Measurements from ENCODE around the gene LYRM7. TPM values are rescaled to one million over a fixed set of nuclear protein-coding genes. Genes with fewer than 3 reads are reported as not detected.

Gene LYRM7
- total and polyA plus RNA-seq, 2 donors (not counting 1 experiment from before 2014, with no cell fraction given), result 4.8 to 6.9 TPM

DNA sequence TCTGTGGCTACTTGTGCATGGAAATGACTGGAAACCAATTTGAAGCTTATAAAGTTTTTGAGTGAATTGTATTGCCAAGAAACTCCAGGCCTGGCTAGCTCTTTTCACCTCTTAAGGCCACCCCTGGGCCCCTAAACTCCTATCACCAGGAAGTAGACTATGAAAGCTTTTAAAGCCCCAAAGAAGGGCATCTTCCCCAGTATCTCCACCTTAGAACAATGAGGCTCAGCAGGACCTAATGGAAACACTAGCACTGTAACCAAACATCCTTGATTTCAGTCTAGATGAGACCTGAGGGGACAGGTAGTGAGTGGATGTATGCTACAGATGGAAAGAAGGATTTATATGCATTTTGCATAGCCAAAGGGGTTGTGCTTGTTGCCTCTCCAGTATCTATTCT, 25.0 kb downstream of the LYRM7 start:
- H3K4me3 ChIP-seq (replicated peaks in 1 of 4; ENCODE audit: control extremely low read depth in 1 of 4, insufficient read depth in 1 of 4, low read depth in 3 of 4, low read length in 4 of 4), result no peak overlapping the region
- TF ChIP-seq CTCF (conservative IDR thresholded peaks at IDR 0.05 in 1 of 2, IDR thresholded peaks at IDR 0.05 in 1 of 2; ENCODE audit: low read depth in 1 of 2, low read length in 2 of 2), result no peak
- no peak for TF ChIP-seq EZH2 (IDR thresholded peaks at IDR 0.05; ENCODE audit: low read length, missing control alignments)

DNA sequence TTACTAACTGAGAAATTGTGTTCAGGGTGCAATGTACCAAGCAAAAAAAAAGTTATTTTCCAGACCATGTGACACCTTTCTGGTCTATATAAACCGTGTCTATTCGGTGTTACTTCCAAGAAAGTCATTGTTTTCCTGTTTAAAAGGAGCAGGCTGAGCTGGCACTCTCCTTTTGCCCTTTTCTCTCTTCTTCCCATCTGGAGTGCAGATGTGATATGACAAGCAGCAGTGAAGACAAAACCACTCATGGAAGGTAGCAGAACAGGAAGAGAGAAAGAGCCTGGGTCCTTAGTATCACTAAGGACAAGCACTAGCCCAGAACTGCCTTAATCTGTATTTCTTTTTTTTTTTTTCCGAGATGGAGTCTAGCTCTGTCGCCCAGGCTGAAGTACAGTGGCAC, 25.6 kb downstream of the LYRM7 start:
- H3K79me2 ChIP-seq (ENCODE audit: control insufficient read depth, insufficient read depth, low read length), result no peaks in the 10 kb centered on the region
- no peaks in the 10 kb centered on the region for H4K20me1 ChIP-seq (ENCODE audit: control insufficient read depth, extremely low read depth, insufficient read depth, low read length)
- no peak overlapping the region for H3K27ac ChIP-seq (ENCODE audit: insufficient read depth, low read length)
- peak in 1 of 2 donors; percentile 3 for DNase-seq (ENCODE audit: low read depth in 2 of 2)
- H3K4me1 ChIP-seq (ENCODE audit: control insufficient read depth, extremely low read depth, insufficient read depth, low read length), result no peaks in the 10 kb centered on the region
- H3K27me3 ChIP-seq (ENCODE audit: control insufficient read depth, insufficient read depth, low read length), result no peaks in the 10 kb centered on the region
- H3K4me2 ChIP-seq (ENCODE audit: extremely low read depth, insufficient read depth, low read length), result no peak overlapping the region
- H3K36me3 ChIP-seq (ENCODE audit: control insufficient read depth, insufficient read depth, low read length), result no peaks in the 10 kb centered on the region
- H2AFZ ChIP-seq (ENCODE audit: low read length), result no peak overlapping the region
- no peak overlapping the region for H3K9ac ChIP-seq (ENCODE audit: insufficient read depth, low read length)
- TF ChIP-seq EZH2 (IDR thresholded peaks at IDR 0.05; ENCODE audit: low read length, missing control alignments) (no peak), CTCF (conservative IDR thresholded peaks at IDR 0.05 in 1 of 2, IDR thresholded peaks at IDR 0.05 in 1 of 2; ENCODE audit: low read depth in 1 of 2, low read length in 2 of 2) (no peak)
- H3K4me3 ChIP-seq (replicated peaks in 1 of 4; ENCODE audit: control extremely low read depth in 1 of 4, insufficient read depth in 1 of 4, low read depth in 3 of 4, low read length in 4 of 4), result no peak overlapping the region
- no peaks in the 10 kb centered on the region for H3K9me3 ChIP-seq (ENCODE audit: control insufficient read depth, insufficient read depth, low read depth, low read length)

More for the DNA sequence above, 25.0 kb downstream of the LYRM7 start:
- Histone ChIP-seq H3K27ac (ENCODE audit: insufficient read depth, low read length) (no peak overlapping the region), H3K4me1 (ENCODE audit: control insufficient read depth, extremely low read depth, insufficient read depth, low read length) (no peaks in the 10 kb centered on the region), H3K9ac (ENCODE audit: insufficient read depth, low read length) (no peak overlapping the region), H3K36me3 (ENCODE audit: control insufficient read depth, insufficient read depth, low read length) (no peaks in the 10 kb centered on the region), H4K20me1 (ENCODE audit: control insufficient read depth, extremely low read depth, insufficient read depth, low read length) (no peaks in the 10 kb centered on the region), H3K79me2 (ENCODE audit: control insufficient read depth, insufficient read depth, low read length) (no peaks in the 10 kb centered on the region), H2AFZ (ENCODE audit: low read length) (no peak overlapping the region), H3K4me2 (ENCODE audit: extremely low read depth, insufficient read depth, low read length) (no peak overlapping the region), H3K9me3 (ENCODE audit: control insufficient read depth, insufficient read depth, low read depth, low read length) (no peaks in the 10 kb centered on the region), H3K27me3 (ENCODE audit: control insufficient read depth, insufficient read depth, low read length) (no peaks in the 10 kb centered on the region)
- no peak for DNase-seq (ENCODE audit: low read depth in 2 of 2)

DNA sequence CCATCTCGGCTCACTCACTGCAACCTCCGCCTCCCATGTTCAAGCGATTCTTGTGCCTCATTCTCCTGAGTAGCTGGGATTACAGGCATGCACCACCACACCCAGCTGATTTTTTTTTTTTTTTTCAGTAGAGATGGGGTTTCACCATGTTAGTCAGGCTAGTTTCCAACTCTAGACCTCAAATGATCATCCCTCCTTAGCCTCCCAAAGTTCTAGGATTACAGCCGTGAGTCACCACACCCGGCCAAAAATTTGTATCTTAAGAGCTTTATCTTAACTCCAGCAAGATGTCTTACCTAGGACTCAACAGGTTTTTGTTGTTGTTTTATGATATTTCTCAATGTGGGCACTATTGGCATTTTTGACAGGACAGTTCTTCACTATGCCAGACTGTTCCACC, 27.9 kb downstream of the LYRM7 start:
- H3K36me3 ChIP-seq (ENCODE audit: control insufficient read depth, insufficient read depth, low read length), result no peaks in the 10 kb centered on the region
- no peak overlapping the region for H3K27ac ChIP-seq (ENCODE audit: insufficient read depth, low read length)
- no peaks in the 10 kb centered on the region for H3K9me3 ChIP-seq (ENCODE audit: control insufficient read depth, insufficient read depth, low read depth, low read length)
- TF ChIP-seq EZH2 (IDR thresholded peaks at IDR 0.05; ENCODE audit: low read length, missing control alignments) (no peak), CTCF (conservative IDR thresholded peaks at IDR 0.05 in 1 of 2, IDR thresholded peaks at IDR 0.05 in 1 of 2; ENCODE audit: low read depth in 1 of 2, low read length in 2 of 2) (no peak)
- no peak overlapping the region for H3K4me3 ChIP-seq (replicated peaks in 1 of 4; ENCODE audit: control extremely low read depth in 1 of 4, insufficient read depth in 1 of 4, low read depth in 3 of 4, low read length in 4 of 4)
- no peaks in the 10 kb centered on the region for H3K27me3 ChIP-seq (ENCODE audit: control insufficient read depth, insufficient read depth, low read length)
- H2AFZ ChIP-seq (ENCODE audit: low read length), result no peak overlapping the region
- DNase-seq (ENCODE audit: low read depth in 2 of 2), result peak; percentile 45 to 50
- H3K4me2 ChIP-seq (ENCODE audit: extremely low read depth, insufficient read depth, low read length), result no peak overlapping the region
- no peaks in the 10 kb centered on the region for H3K79me2 ChIP-seq (ENCODE audit: control insufficient read depth, insufficient read depth, low read length)
- no peak overlapping the region for H3K9ac ChIP-seq (ENCODE audit: insufficient read depth, low read length)
- H3K4me1 ChIP-seq (ENCODE audit: control insufficient read depth, extremely low read depth, insufficient read depth, low read length), result no peaks in the 10 kb centered on the region
- no peaks in the 10 kb centered on the region for H4K20me1 ChIP-seq (ENCODE audit: control insufficient read depth, extremely low read depth, insufficient read depth, low read length)
